Measurements from ENCODE around the gene CREG2. TPM values are rescaled to one million over a fixed set of nuclear protein-coding genes. Genes with fewer than 3 reads are reported as not detected.

CREG2 gene
- polyA plus RNA-seq, 1 of the 3 experiments (the other 2 are of a cell fraction): 1.4 TPM

DNA sequence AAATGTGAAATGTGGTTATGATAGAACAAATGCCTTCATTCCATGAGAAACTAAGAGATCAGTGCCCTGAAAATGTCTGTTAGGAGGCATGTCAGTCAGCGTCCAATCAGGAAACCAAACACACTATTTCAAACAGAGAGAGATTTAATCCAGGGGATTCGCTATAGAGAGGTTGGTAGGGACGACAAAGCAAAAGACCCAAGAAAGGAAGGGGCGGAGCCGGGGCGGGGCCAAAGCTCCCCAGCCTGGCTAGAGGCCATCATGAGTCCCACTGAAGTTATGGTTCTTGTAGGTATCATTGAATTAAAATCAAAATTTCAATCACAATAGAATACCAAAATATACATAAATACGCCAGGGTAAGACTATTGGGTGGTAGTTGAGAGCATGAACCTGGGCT, 45.9 kb downstream of the CREG2 start:
- POLR2A ChIA-PET: no interaction called here
- Histone ChIP-seq H3K4me3 (ENCODE audit: low read depth in 2 of 2, low read length in 1 of 2) (no peak overlapping the region), H3K9ac (no peak overlapping the region), H3K27me3 (ENCODE audit: insufficient read depth) (no peaks in the 10 kb centered on the region), H3K4me1 (ENCODE audit: control insufficient read depth in 1 of 2, insufficient read depth in 2 of 2, low read depth in 1 of 2, low read length in 1 of 2) (no peaks in the 10 kb centered on the region), H3K9me3 (no peaks in the 10 kb centered on the region), H3K27ac (ENCODE audit: low read depth in 2 of 2, low read length in 1 of 2) (no peak overlapping the region), H3K4me2 (no peak overlapping the region), H3K36me3 (replicated peaks in 1 of 2; ENCODE audit: control insufficient read depth in 1 of 2, insufficient read depth in 2 of 2, low read length in 1 of 2) (no peaks in the 10 kb centered on the region), H3K9me2 (no peaks in the 10 kb centered on the region), H3F3A (replicated peaks; ENCODE audit: insufficient read depth) (no peaks in the 10 kb centered on the region), H4K20me1 (ENCODE audit: insufficient read depth) (no peaks in the 10 kb centered on the region), H3K79me2 (ENCODE audit: insufficient read depth) (no peaks in the 10 kb centered on the region), H2AFZ (ENCODE audit: low read depth) (no peak overlapping the region)
- no peak for DNase-seq
- TF ChIP-seq SMC3 (IDR thresholded peaks at IDR 0.05; ENCODE audit: low read depth, low read length): no peak
- no peak for TF ChIP-seq FOXM1 (IDR thresholded peaks at IDR 0.05; ENCODE audit: low read depth)
- no peak for TF ChIP-seq USF1 (IDR thresholded peaks at IDR 0.05; ENCODE audit: borderline replicate concordance, low read depth)
- no peak for TF ChIP-seq RAD21 (IDR thresholded peaks at IDR 0.05; ENCODE audit: low read length)
- TF ChIP-seq EP300 (IDR thresholded peaks at IDR 0.05; ENCODE audit: borderline replicate concordance in 1 of 2, low read depth in 1 of 2, low read length in 1 of 2): no peak
- no peak for TF ChIP-seq PBX3 (IDR thresholded peaks at IDR 0.05)
- no peak for TF ChIP-seq NRF1 (IDR thresholded peaks at IDR 0.05; ENCODE audit: low read depth, low read length)
- no peak for TF ChIP-seq YY1 (IDR thresholded peaks at IDR 0.05; ENCODE audit: low read depth)
- TF ChIP-seq TAF1 (IDR thresholded peaks at IDR 0.05; ENCODE audit: borderline replicate concordance, low read depth, low read length): no peak
- no peak for TF ChIP-seq TEAD4 (IDR thresholded peaks at IDR 0.05; ENCODE audit: borderline replicate concordance, insufficient read depth)
- TF ChIP-seq FOSL2 (IDR thresholded peaks at IDR 0.05; ENCODE audit: borderline replicate concordance, low read depth): no peak
- TF ChIP-seq SIN3A (IDR thresholded peaks at IDR 0.05; ENCODE audit: borderline replicate concordance, low read depth, low read length): no peak
- no peak for TF ChIP-seq ELF1 (IDR thresholded peaks at IDR 0.05)
- TF ChIP-seq RCOR1 (IDR thresholded peaks at IDR 0.05; ENCODE audit: low read length): no peak
- no peak for TF ChIP-seq NFIC (IDR thresholded peaks at IDR 0.05; ENCODE audit: borderline replicate concordance)
- no peak for TF ChIP-seq EZH2phosphoT487 (IDR thresholded peaks at IDR 0.05; ENCODE audit: borderline replicate concordance, low read depth)
- TF ChIP-seq, protein P1, sequence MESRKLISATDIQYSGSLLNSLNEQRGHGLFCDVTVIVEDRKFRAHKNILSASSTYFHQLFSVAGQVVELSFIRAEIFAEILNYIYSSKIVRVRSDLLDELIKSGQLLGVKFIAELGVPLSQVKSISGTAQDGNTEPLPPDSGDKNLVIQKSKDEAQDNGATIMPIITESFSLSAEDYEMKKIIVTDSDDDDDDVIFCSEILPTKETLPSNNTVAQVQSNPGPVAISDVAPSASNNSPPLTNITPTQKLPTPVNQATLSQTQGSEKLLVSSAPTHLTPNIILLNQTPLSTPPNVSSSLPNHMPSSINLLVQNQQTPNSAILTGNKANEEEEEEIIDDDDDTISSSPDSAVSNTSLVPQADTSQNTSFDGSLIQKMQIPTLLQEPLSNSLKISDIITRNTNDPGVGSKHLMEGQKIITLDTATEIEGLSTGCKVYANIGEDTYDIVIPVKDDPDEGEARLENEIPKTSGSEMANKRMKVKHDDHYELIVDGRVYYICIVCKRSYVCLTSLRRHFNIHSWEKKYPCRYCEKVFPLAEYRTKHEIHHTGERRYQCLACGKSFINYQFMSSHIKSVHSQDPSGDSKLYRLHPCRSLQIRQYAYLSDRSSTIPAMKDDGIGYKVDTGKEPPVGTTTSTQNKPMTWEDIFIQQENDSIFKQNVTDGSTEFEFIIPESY (IDR thresholded peaks at IDR 0.05; ENCODE audit: borderline replicate concordance, low read depth): no peak
- CTCF ChIA-PET: interaction anchor here (0.6 to 3.3 kb wide), 29 partner anchors 9 to 1149 kb away, joined by 3 to 40 read pairs (median 4); partner anchors contain the start of gene CREG2
- WGBS (ENCODE audit: low lambda C conversion rate): 88% methylated on average over 7 of the region's 7 CpGs
